HG02759 (cell line): ENCODE results near the gene PFDN4.

Experiments used
- ATAC-seq: cut with Tn5 transposase; IDR thresholded peaks from one replicate; pipeline ENCODE4 v1.9.1; 2021; ENCODE audit warnings: mild to moderate bottlenecking, moderate library complexity; ENCODE audit not compliant: unreplicated experiment

PFDN4 gene, protein sequence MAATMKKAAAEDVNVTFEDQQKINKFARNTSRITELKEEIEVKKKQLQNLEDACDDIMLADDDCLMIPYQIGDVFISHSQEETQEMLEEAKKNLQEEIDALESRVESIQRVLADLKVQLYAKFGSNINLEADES

DNA sequence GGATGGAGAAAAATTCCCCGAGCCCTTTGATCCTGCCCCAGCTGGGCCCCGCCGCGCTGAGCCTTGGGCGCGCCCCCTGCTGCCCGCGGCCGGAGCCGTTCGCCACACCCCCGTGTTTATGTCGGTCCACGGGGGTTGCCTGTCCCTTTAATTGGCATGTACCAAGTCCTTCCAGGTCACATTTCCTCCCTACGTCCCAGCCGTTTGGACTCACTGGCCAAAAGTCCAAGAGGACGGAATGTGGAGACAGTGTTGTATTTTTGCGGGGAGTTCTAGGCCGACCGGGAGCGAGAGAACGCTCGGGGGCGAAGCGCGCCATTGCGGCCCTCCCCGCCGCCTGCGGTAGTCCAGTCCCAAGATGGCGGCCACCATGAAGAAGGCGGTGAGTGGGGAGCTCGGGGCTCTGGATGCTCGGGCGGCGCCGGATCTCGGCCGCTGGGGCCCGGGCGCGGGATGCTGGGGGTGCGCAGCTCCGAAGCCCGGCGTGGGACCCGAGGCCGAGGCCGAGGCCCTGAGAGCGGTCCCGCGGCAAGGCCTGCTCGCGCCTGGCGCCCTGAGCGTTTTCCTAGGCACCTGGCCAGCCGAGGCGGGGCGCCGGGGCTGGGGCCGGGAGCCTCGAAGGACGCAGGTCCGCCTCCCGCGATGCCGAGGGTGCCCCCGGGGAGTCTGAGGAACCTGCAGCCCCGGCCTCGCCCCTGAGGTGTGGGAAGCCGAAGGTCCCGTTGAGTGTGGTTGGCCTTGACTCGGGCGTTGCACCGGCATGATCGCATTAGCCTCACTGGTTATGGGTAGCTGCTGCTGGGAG, at the start of gene PFDN4:
Gene PFDN4 (plus strand): TSS at position 345 of the 805 bp plus-strand sequence. CDS start 14 bp downstream, at position 359.
- peak; percentile 98 for ATAC-seq

DNA sequence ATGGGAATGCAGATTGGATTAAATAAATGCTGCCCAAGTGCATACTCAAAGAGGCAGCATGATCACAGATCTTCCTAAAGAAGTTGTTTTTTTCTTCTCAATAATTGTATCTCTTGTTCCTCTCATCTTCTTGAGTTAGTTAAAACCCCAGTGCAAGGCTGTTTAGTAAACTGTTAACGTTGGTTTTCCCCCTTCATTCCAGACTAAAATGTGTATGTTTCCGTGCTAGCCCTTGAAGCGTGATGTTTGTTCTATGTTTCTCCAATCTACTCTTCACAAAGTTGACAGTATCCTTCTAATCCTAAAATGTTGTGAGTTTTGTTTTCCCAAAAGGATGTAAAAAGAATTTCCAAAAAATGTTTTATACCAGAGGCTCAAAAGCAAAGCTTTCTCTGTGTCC, 49.7 kb upstream of the PFDN4 start:
- no peak for ATAC-seq

GRCh38 chr20:54158856-54159418, 49.0 kb upstream of the PFDN4 start:
- ATAC-seq, result no peak

DNA sequence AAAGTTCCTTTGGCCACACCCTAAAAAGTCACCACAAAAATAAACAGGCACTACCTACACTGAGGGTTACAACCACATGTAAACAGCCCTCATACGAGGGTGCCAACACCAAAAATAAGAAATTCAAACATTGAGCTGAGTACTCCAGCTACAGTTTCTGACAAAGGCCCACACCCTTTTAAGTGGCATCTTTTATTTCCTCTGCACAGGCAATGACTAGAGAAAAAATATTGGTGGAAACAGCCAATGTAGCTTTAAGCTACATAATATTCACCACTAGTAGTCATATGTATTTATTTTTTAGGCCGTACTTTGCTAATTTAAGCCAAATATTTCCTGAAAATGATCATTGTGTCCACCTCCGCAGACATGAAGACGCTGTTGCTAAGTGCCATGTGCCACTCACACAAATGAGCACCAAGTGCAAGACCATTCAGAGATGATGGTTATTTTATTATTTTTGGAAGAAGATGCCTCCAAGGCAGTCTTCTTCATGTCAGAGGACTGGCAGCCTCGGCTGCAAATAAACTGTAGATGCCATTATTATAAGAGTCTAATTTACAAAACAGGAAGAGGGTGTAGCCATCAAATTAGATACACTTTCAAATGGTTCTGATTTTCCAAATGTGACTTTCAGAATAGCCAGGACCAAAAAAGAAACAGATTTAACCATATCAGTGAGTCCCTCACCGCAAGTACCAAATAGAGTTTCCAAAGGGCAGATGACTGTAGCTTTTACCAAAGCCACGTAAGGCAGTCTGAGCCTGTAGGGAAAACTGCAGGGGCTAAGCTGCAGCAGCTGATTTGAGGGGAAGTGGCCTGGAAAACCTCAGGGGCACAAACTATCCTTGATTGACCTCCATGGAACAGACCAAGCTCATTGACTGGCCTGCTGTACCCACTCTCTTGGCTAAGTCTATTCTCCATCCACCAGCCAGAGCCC, 47.6 kb upstream of the PFDN4 start:
- no peak for ATAC-seq

- no peak for ATAC-seq
Measured at GRCh38 chr20:54161008-54161820, 46.7 kb upstream of the PFDN4 start.

DNA sequence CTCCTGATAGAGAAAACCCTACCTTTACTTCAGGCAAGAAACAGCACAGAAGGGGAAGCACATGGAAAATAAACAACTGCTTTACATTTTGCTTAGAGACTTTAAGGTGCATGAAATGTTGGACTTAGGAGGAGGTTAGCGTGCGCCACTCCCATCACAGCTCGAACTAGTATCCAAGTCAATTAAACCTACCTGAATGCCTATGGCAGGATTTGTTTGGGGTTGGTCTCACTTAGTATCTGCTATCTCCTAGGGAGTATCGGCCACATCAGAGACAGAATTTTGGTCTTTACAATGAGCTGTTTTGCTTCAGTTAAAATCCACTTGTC, 46.1 kb upstream of the PFDN4 start:
- ATAC-seq, result no peak

DNA sequence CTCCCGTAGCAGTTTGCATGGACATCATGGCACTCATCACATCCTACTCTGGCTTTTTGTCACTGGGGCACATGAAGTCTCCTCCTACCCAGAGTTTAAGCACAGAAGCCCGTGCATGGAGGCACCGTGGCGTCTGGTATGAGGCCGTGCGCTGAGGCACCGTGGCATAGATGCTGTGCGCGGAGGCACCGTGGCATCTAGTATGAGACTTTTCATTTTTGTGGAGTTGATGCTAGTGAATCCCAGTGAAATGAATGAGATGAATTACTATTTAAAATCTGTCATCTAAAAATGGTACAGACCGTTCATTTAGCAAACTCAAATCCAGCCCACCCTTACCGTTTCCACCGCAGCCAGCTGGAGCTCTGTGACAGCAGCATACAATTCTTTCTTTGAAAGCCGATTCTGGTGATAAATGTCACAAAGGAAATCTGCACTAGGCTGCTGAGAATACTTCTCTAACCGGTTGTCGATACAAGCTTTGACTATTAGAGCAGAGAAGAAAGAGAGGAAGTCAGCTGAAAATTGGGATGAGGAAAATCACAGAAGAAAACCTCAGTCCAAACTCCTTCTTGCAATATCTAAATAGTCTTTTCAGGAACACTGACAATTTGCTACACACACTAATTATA, 45.4 kb upstream of the PFDN4 start:
- ATAC-seq, result no peak

DNA sequence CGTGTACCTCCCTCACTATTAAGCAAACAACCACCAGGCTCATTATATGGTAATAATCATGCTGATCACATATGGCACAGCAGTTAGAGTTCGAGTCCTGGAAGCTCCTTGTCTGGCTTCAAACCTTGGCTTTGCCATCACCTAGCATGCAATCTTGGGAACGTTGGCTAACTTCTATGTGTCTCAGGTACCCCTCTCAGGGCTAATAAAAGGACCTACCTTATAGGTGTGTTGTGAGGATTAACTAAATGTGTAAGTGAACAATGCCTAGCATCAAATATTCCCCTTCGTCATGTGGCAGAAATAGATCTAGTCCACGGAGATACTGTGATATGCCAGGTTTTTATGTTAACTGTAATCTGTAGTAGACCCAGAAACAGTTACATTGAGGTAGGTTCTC, 44.5 kb upstream of the PFDN4 start:
- no peak for ATAC-seq

DNA sequence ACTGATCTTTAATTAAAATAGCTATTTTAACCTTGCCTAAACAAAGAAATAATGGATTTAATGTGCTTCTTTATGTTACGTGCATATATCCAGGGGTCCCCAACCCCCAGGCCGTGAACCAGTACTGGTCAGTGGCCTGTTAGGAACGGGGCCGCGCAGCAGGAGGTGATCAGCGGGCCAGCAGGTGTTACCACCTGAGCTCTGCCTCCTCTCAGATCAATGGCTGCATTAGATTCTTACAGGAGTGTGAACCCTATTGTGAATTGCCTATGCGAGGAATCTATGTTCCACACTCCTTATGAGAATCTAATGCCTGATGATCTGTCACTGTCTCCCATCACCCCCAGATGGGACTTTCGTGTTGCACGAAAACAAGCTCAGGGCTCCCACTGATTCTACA, 42.9 kb upstream of the PFDN4 start:
- no peak for ATAC-seq

DNA sequence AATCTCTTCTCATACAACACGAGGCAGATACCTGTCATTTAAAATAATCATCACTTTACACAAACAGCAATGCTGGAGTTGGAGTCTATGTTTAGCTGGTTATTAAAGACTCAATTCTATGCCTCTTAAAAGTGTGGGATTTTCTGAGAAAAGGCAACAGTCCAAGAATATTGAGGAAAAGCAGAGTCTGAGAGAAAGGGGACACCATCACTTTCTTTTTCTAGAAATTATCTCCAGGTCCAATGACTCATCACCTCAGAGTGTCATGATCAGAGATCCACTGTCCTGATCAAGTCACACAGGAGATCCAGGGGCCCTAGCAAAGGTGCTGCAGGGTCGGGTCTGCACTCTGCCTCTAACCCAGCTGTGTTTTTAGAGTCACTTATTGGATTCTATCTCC, 42.1 kb upstream of the PFDN4 start:
- ATAC-seq, result no peak

GRCh38 chr20:54166987-54167662, 40.8 kb upstream of the PFDN4 start:
- no peak for ATAC-seq

- ATAC-seq, result no peak
Measured at GRCh38 chr20:54167909-54168872, 39.7 kb upstream of the PFDN4 start.

GRCh38 chr20:54168961-54169862, 38.7 kb upstream of the PFDN4 start:
- no peak for ATAC-seq

GRCh38 chr20:54170026-54170471, 37.8 kb upstream of the PFDN4 start:
- ATAC-seq, result no peak

- no peak for ATAC-seq
Measured at GRCh38 chr20:54170963-54171362, 36.9 kb upstream of the PFDN4 start.

DNA sequence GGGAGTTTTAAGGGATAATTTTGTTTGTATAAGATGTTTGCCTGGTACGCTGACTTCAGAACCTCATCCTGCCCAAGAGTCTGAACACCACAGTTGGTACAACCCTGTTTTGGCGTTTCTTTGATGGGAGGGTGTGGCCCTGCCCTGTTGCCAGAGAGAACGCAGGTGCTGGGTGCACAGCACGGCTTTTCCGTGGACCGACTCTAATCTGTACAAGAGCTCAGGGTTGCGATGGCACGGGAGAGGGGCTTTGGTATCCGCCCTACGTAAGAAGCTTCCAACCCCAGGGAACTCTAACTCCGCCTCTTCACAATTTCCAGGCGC, 35.4 kb upstream of the PFDN4 start:
- no peak for ATAC-seq

GRCh38 chr20:54172856-54173652, 34.8 kb upstream of the PFDN4 start:
- no peak for ATAC-seq
